Measurements from ENCODE around the gene GLDC.

The GLDC gene

DNA sequence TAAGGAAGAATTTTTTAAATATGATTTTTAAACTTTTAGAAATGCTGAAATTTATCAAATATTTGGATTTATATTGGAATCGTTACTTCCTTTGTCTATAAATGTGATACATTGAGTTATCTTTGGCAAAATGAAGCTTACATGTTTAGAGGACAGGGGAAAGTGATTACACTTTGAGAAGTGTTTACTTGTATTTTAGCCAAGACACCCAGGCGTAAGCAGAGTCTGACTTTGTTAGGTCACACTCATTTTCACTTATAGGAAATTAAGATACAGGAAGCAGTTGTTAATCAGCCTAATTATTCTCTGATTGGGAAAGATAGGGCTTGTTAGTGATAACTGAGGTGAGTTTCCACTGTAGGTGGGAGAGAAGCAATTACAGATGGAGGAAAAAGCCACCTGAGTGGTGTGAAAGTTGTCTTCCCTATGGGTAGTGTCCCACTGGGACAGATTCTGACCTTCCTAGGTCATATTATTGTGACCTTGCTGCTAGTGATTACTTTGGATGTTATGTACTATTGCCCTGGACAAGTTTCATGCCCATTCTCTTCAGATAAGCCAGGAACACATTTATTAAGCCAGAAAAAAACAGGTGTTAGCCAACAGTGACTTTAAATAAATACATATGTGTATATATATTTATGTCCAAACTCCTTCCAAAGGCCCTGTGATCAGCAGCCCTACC, 143.9 kb downstream of the GLDC start:
- DNase-seq (ENCODE audit: low spot score), result no peak

DNA sequence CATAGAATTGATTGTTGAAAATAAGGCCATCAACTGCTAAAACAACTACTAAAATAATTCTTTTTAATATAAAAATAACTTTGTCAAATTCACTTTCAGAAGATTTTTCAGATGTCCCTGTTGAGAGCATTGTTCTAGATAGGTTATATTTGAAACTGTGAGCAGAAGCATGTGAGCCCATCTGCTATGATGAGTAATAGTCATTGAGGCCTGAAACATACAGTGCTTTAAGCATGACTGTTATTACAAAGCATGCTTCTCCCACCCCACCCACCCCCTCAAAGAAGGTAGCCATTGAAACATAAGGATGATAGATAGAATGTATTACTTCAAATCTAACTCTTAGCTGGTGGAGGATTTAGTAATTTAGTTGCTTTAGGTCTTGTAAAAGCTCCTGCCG, 146.5 kb downstream of the GLDC start:
- peak; percentile 33 for DNase-seq (ENCODE audit: low spot score)

DNA sequence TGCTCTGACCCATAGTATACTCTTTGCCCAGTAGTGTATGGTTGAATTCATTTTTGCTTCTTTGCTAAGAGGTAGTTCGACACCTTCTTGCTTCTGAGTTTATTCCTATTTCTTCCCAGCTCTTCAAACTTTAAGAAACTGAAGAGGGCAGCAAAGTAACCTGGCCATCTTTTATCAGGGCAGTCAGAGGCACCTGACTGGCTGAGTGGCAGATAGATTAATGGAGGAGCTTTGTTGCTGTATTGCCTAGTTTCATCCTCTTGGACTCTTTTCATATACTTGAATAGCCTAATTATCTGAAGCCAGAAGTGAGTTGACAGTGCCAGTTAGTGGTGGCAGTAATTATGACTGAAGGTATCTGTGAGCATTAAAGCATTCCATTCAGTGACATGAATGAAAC, 150.1 kb downstream of the GLDC start:
- no peak for DNase-seq (ENCODE audit: low spot score)

DNA sequence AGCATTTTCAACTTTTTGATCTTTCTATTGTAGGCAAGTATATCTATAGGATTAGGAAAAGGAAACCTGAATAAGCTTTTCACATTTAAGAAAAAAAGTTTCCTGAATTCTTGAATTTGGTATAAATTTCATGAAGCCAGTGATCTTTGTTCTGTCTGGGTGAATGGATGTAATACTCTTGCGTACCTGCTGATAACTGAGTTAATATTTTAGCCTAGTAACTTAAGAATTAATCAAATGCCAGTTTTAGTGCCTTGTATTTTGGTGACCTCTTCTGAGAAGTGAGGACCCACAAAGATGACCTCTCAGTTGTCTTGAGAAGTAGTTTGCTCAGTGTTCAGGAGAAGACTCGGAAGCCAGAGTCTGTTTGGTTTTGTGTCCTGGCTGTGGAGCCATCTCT, 154.7 kb downstream of the GLDC start:
- no peak for DNase-seq (ENCODE audit: low spot score)

DNA sequence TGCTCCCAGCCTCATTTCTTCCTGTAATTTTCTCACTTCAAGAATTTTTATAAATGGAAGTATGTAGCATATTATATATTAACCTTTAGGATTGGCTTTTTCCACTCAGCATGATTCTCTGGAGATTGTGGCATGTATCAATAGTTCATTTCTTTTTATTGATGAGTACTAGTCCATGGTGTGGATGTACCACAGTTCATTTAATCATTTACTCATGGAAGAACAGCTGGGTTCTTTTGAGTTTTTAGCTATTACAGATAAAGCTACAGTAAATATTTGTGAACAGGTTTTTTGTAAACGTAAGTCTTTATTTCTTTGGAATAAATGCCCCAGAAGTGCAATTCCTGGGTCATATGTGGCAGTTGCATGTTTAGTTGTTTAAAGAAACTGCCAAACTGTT, 156.4 kb downstream of the GLDC start:
- DNase-seq (ENCODE audit: low spot score), result no peak

DNA sequence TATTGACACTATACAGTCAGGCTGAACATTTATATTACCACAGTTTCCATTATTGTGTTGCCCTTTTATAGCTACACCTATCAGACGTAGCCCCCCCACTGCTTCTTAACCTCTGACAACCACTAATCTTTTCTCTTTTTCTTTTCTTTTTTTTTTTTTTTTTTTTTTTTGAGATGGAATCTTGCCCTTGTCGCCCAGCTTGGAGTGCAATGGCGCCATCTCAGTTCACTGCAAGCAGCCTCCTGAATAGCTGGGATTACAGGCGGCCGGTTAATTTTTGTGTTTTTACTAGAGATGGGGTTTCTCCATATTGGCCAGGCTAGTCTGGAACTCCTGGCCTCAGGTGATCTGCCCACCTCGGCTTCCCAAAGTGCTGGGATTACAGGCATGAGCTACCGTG, 157.1 kb downstream of the GLDC start:
- DNase-seq (ENCODE audit: low spot score), result no peak

DNA sequence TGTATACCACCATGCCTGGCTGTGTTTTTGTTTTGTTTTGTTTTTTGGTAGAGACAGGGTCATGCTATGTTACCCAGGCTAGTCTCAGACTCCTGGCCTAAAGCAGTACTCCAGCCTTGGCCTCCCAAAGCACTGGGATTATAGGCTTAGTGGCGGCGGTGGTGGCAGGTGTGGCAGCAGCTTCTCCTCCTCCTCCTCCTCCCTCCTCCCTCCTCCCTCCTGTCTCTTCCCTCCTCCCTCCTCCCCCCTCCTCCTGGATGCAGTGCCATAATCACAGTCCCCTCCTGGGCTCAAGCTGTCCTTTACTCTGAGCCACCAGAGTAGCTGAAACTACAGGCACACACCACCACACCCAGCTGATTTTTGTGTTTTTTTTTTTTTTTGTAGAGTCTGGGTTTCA, 161.3 kb downstream of the GLDC start:
- DNase-seq (ENCODE audit: low spot score), result no peak
